ENCODE data around the gene VSTM2L.

DNA sequence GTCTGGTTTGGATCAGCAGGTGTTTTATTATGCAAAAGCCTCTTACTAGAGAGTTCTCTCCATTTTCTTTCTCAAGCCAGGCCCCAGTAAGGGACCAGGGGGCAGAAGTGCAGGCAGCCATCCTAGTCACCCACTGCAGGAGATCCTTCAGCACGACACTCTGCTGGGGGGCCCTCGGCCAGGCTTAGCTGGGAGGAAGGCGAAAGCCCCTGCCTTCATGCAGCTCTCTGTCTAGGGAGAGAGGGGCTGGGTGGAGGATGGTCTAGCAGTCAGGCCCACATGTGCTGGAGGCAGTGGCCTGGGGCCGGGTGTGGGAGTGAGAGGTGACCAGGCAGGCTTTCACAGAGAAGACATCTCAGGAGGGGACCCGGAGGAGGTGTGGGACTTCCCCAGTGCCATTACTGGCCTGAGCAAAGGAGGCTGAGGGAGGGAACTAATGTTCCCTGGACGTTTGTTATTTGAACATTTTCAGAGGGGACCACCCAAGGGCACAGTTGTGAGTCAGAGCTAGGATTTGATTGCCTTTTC, 33.5 kb upstream of the VSTM2L start:
- TF ChIP-seq, protein P1, sequence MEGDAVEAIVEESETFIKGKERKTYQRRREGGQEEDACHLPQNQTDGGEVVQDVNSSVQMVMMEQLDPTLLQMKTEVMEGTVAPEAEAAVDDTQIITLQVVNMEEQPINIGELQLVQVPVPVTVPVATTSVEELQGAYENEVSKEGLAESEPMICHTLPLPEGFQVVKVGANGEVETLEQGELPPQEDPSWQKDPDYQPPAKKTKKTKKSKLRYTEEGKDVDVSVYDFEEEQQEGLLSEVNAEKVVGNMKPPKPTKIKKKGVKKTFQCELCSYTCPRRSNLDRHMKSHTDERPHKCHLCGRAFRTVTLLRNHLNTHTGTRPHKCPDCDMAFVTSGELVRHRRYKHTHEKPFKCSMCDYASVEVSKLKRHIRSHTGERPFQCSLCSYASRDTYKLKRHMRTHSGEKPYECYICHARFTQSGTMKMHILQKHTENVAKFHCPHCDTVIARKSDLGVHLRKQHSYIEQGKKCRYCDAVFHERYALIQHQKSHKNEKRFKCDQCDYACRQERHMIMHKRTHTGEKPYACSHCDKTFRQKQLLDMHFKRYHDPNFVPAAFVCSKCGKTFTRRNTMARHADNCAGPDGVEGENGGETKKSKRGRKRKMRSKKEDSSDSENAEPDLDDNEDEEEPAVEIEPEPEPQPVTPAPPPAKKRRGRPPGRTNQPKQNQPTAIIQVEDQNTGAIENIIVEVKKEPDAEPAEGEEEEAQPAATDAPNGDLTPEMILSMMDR (IDR thresholded peaks at IDR 0.05; ENCODE audit: low read depth, low read length) = no peak
- TF ChIP-seq EZH2phosphoT487 (IDR thresholded peaks at IDR 0.05; ENCODE audit: low read depth) = no peak

Measured in OCI-LY3 (cell line).